Astrocyte of the cerebellum (primary cell): ENCODE results near the gene KREMEN1.
"Not testable (repeated sequence)": the region's sequence is repeated elsewhere in the genome, so short reads cannot be mapped to it uniquely, and the experiment has no call there.

Source experiments
- DNase-seq: peaks from one replicate; pipeline ENCODE4 v3.0.0-alpha.2; 2011; ENCODE audit warnings: low read depth
- H3K4me3 ChIP-seq: 2 replicates; pipeline ENCODE4 v1.5.1; 2011; ENCODE audit warnings: mild to moderate bottlenecking, low read depth, low read length, moderate library complexity
- CTCF ChIP-seq: IDR thresholded peaks from 2 replicates; pipeline ENCODE4 v1.5.1; 2012; ENCODE audit warnings: low read length, low read depth, moderate library complexity, mild to moderate bottlenecking; ENCODE audit errors: missing control alignments
- in situ Hi-C: cut with HindIII; loops from 2 replicates; pipeline ENCODE4 v1.10.0; 2017; ENCODE audit warnings: low sequenced_read_pairs

KREMEN1 gene

DNA sequence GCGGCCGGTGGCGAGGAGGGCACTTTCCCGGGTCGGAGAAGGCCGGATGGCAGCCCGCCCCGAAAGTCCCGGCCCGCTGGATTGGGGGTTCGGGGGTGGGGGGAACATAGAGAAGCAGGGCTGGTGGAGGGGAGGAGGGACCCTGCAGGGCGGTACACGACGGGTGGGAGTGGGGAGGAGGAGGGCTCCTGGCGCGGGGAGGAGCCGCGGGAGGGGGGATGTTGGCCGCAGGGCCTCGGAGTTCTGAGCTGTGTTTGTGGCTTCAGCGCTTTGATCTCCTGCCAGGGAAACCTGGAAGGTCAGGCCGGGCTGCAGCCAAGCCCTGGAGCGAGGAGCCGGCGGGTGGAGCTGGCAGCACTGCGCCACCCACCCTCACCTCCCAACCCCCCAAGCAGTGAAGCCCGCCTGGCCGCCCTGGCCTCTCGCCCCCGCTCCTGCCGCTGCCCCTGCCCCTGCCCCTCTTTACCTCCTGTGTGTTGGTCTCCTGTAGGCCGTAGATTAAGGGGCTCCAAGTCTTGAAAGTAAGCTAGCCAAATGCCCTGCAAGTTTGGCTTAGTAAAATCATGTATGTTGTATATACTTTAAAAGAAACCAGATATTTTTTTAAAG lies 42.1 kb upstream of the KREMEN1 start:
- TF ChIP-seq CTCF = no peak
- peak overlapping the region; percentile 32 for H3K4me3 ChIP-seq
- in situ Hi-C loops = loop anchor here (10.0 kb wide), 1 partner anchor 146 kb away; the partner anchor contains the start of gene ZNRF3
- peak; percentile 90 for DNase-seq

GRCh38 chr22:29031227-29032011 lies 41.4 kb upstream of the KREMEN1 start:
- in situ Hi-C loops = loop anchor here (10.0 kb wide), 1 partner anchor 147 kb away; the partner anchor contains the start of gene ZNRF3
- peak; percentile 95 for DNase-seq
- H3K4me3 ChIP-seq = peak overlapping the region; percentile 32
- TF ChIP-seq CTCF = peak; percentile 19

DNA sequence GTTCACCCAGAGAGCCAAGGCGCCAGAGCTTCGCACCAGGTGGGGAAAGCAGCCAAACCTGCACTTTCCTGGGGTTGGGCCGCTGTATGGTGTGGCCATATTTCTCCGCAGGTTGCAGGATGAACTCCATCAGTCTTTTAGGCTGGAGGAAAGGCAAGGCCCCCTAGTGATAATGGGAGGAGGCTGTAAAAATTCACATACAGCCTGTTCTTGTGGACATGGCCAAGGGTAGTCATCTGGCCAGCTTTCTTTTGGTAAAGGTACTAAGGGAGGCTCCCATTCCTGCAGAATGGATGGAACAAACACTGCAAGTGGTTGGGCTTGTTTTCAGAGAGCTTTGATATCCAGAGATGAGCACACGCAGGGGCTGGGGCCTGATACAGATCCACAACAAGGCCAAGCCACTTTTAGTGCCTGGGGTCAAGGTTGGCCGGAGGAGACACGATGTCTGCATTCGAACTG lies 40.8 kb upstream of the KREMEN1 start:
- H3K4me3 ChIP-seq = no peak overlapping the region
- no peak for TF ChIP-seq CTCF
- DNase-seq = no peak
- in situ Hi-C loops = loop anchor here (10.0 kb wide), 1 partner anchor 147 kb away; the partner anchor contains the start of gene ZNRF3

- no peak for TF ChIP-seq CTCF
- DNase-seq = no peak
- no peak overlapping the region for H3K4me3 ChIP-seq
- in situ Hi-C loops = loop anchor here (10.0 kb wide), 1 partner anchor 148 kb away; the partner anchor contains the start of gene ZNRF3
Observed at GRCh38 chr22:29032584-29032983, 40.3 kb upstream of the KREMEN1 start.

DNA sequence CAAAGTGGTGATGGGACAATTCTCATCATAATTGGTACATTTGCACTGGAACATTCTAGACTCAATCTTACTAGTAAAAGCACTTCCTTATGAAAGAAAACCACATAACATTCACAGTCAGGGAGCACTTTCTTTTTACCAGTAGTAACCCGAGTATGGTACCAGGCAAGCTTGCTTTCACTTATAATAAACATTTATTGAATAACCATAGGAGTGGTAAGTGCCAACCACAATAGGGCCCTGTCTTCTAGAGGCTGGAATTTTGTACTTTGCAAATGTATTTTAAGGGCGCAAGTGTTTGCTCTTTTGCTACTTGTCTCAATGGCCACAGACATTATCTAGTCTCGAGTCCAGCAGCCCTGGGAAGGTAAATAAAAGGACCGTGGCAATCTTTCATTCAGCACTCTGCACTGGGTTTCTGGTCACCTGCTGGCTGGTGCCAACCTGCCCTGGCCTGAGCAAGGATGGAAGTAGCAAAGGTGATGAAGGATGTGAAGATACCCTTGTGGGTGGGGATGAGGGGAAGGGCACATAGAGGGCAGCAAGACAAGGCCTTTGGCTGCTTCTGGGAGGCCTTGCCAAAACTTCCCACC lies 35.4 kb upstream of the KREMEN1 start:
- no peak for DNase-seq
- no peak overlapping the region for H3K4me3 ChIP-seq
- in situ Hi-C loops = loop anchor here (10.0 kb wide), 1 partner anchor 153 kb away; the partner anchor contains the start of gene ZNRF3
- no peak for TF ChIP-seq CTCF

DNA sequence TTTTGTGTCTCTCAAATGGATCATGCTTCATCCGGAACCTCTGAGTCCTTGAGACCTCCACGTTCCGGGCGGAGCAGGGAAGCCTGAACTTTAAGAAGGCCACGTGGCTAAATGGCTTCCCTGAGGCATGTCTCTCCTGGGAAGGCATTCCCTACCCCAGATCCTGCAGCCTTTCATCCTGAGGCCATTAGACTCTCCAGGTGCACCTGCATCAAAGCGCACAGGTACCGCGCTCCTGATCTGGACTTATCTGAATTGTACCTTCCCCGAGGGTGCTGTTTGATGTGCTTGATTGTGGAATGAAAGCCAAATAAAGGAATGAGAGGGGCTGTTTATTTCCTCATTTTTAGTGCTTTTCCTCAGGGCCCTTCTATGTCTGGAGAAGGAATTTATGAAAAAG lies 33.7 kb upstream of the KREMEN1 start:
- in situ Hi-C loops = loop anchor here (10.0 kb wide), 1 partner anchor 154 kb away; the partner anchor contains the start of gene ZNRF3
- no peak overlapping the region for H3K4me3 ChIP-seq
- DNase-seq = no peak
- TF ChIP-seq CTCF = no peak

- in situ Hi-C loops = loop anchor here (10.0 kb wide), 1 partner anchor 155 kb away; the partner anchor contains the start of gene ZNRF3
- DNase-seq, H3K4me3 ChIP-seq: not testable (repeated sequence)
Observed at GRCh38 chr22:29039684-29040083, 33.2 kb upstream of the KREMEN1 start.
